A673 (cell line): Measurements from ENCODE around the gene SMC4. TPM values are rescaled to one million over a fixed set of nuclear protein-coding genes. Genes with fewer than 3 reads are reported as not detected.

Experiments
- BruUV-seq: library from RNA; stranded (reverse); fragments of 400-500 nt; replicated peaks from 2 replicates; lab custom pipeline; 2021; lab: Mats Ljungman, UMichigan
- CTCF ChIA-PET: fragments of 300-600 bp; sonication (Branson Sonifier 250); formaldehyde crosslinking; loops from one replicate; lab custom pipeline; 2022; ENCODE audit warnings: antibody characterized with exemption; lab: Charles Lee
- POLR2A ChIA-PET: fragments of 300-600 bp; sonication (Branson Sonifier 250); formaldehyde crosslinking; loops from one replicate; lab custom pipeline; 2022; ENCODE audit warnings: antibody characterized with exemption; ENCODE audit not compliant: low non-redundant PET; lab: Charles Lee
- DNase-seq: peaks from one replicate; pipeline ENCODE4 v3.0.0-alpha.2; 2015; ENCODE audit warnings: low spot score
- H3K27ac ChIP-seq: fragments of 200-600 bp; sonication (generic); 2 replicates; pipeline ENCODE4 v1.5.1; 2016; ENCODE audit warnings: mixed run types, low read depth, mild to moderate bottlenecking, mixed read lengths, antibody characterized with exemption, low read length; ENCODE audit not compliant: poor library complexity, severe bottlenecking
- H3K27me3 ChIP-seq: fragments of 200-600 bp; sonication (generic); replicated peaks from 2 replicates; pipeline ENCODE4 v1.6.1; 2017; ENCODE audit warnings: mixed run types, low read depth, mild to moderate bottlenecking, mixed read lengths, antibody characterized with exemption, low read length; ENCODE audit not compliant: insufficient read depth, poor library complexity
- H3K36me3 ChIP-seq: fragments of 200-600 bp; sonication (generic); 2 replicates; pipeline ENCODE4 v1.6.1; 2016; ENCODE audit warnings: mixed run types, mild to moderate bottlenecking, mixed read lengths, antibody characterized with exemption, low read length; ENCODE audit not compliant: insufficient read depth, poor library complexity, severe bottlenecking
- H3K4me1 ChIP-seq: fragments of 200-600 bp; sonication (generic); 2 replicates; pipeline ENCODE4 v1.6.1; 2017; ENCODE audit warnings: mixed run types, mild to moderate bottlenecking, mixed read lengths, antibody characterized with exemption, low read length; ENCODE audit not compliant: insufficient read depth, poor library complexity, severe bottlenecking
- H3K4me3 ChIP-seq: fragments of 200-600 bp; sonication (generic); 2 replicates; pipeline ENCODE4 v1.5.1; 2016; ENCODE audit warnings: low read depth, mixed run types, mild to moderate bottlenecking, mixed read lengths, low read length; ENCODE audit not compliant: poor library complexity, severe bottlenecking
- H3K9me3 ChIP-seq: fragments of 200-600 bp; sonication (generic); 2 replicates; pipeline ENCODE4 v1.6.1; 2016; ENCODE audit warnings: mixed run types, low read depth, mild to moderate bottlenecking, mixed read lengths, antibody characterized with exemption, low read length; ENCODE audit not compliant: poor library complexity, severe bottlenecking
- EZH2 ChIP-seq: fragments of 200-600 bp; sonication (generic); IDR thresholded peaks from 2 replicates; pipeline ENCODE4 v1.6.1; 2017; ENCODE audit warnings: borderline replicate concordance, low read depth, mild to moderate bottlenecking, mixed read lengths, antibody characterized with exemption, low read length; ENCODE audit not compliant: poor library complexity, severe bottlenecking
- intact Hi-C: fragments of 100-400 bp; cut with micrococcal nuclease; formaldehyde crosslinking; loops from one replicate; pipeline ENCODE4 v1.10.0; 2022; ENCODE audit not compliant: unreplicated experiment
- total RNA-seq: library from RNA; stranded (reverse); gene quantifications from 2 replicates; pipeline ENCODE4 v1.2.3, GENCODE V29; 2021
- TF ChIP-seq, protein P1 (sequence below): fragments of 300-800, 200-600 bp; sonication (generic); conservative IDR thresholded peaks from 2 replicates; pipeline ENCODE4 v1.5.1; 2017; ENCODE audit warnings: low read depth, mild to moderate bottlenecking, antibody characterized with exemption, low read length, moderate library complexity, mixed read lengths

The SMC4 gene
- total RNA-seq, 1 experiment from 2014 or later = 209 TPM

DNA sequence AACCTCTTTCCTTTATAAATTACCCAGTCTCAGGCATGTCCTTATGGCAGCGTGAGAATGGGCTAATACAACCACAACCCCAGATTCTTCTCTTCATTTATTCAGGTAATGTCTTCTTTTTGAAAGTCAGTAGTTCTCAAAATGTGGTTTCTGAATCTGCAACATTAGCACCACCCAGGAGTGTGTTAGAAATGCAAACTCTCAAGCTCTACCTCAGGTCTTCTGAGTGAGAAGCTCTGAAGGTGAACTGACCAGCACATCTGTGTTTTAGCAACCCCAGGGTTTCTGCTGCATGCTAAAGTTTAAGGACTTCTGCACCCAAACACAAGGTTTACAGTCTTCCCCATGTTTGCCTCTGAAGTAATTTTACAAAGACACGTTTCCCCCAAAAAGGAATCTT lies 72.4 kb downstream of the SMC4 start:
- ChIA-PET CTCF (no interaction called here), POLR2A (no interaction called here)
- Histone ChIP-seq H3K9me3 (no peaks in the 10 kb centered on the region), H3K27me3 (no peaks in the 10 kb centered on the region), H3K4me3 (no peak overlapping the region), H3K4me1 (no peaks in the 10 kb centered on the region), H3K27ac (no peak overlapping the region), H3K36me3 (no peaks in the 10 kb centered on the region)
- DNase-seq = no peak
- intact Hi-C loops = no loop called here
- no TSS peak for BruUV-seq
- TF ChIP-seq EZH2 = no peak
- TF ChIP-seq, protein P1, sequence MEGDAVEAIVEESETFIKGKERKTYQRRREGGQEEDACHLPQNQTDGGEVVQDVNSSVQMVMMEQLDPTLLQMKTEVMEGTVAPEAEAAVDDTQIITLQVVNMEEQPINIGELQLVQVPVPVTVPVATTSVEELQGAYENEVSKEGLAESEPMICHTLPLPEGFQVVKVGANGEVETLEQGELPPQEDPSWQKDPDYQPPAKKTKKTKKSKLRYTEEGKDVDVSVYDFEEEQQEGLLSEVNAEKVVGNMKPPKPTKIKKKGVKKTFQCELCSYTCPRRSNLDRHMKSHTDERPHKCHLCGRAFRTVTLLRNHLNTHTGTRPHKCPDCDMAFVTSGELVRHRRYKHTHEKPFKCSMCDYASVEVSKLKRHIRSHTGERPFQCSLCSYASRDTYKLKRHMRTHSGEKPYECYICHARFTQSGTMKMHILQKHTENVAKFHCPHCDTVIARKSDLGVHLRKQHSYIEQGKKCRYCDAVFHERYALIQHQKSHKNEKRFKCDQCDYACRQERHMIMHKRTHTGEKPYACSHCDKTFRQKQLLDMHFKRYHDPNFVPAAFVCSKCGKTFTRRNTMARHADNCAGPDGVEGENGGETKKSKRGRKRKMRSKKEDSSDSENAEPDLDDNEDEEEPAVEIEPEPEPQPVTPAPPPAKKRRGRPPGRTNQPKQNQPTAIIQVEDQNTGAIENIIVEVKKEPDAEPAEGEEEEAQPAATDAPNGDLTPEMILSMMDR = no peak

DNA sequence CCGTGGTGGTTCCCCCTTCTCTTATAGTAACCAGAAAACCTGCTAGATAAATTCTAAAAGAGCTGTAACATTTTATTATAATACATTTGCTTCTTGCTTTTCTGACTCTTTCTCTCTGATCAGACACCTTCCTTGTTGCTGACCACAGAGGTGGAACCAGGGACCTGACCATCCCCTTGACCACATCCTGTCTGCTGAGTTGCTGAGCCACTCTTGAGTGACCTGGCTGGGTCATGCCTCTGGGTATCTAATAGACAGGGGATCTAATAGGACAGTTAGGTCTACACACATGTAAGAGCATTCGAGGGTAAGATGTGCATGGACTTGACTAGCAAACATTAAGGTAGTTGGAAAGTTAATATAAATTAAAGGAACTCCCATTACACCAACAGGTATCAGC lies 72.9 kb downstream of the SMC4 start:
- intact Hi-C loops = no loop called here
- no peaks in the 10 kb centered on the region for H3K9me3 ChIP-seq
- ChIA-PET POLR2A (no interaction called here), CTCF (no interaction called here)
- H3K27me3 ChIP-seq = no peaks in the 10 kb centered on the region
- no peak overlapping the region for H3K27ac ChIP-seq
- BruUV-seq = no TSS peak
- DNase-seq = no peak
- H3K4me1 ChIP-seq = no peaks in the 10 kb centered on the region
- H3K4me3 ChIP-seq = no peak overlapping the region
- no peaks in the 10 kb centered on the region for H3K36me3 ChIP-seq
- no peak for TF ChIP-seq EZH2
- TF ChIP-seq, protein P1 = no peak

DNA sequence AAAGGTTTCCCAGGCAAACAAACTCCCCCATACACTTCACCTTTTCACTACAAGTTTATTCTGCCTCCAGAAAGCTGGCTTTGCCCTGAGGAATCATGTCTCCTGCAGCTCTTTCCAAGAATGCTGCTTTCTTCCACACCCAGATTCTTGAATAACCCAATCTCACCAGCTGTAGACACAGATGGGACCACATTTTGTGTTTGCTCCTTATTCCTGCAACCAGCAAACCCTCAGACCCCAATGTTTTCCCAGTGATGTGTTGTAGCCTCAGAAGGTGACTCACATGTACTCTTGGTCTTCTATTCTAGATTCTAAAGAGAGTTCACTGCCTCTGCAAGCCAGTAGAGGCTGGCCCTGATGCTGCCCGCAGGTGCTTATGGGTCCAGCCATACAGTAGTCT lies 73.8 kb downstream of the SMC4 start:
- Histone ChIP-seq H3K4me1 (no peaks in the 10 kb centered on the region), H3K9me3 (no peaks in the 10 kb centered on the region), H3K4me3 (no peak overlapping the region), H3K36me3 (no peaks in the 10 kb centered on the region), H3K27ac (no peak overlapping the region), H3K27me3 (no peaks in the 10 kb centered on the region)
- DNase-seq = no peak
- intact Hi-C loops = no loop called here
- no peak for TF ChIP-seq EZH2
- TF ChIP-seq, protein P1 = no peak
- CTCF ChIA-PET = no interaction called here
- POLR2A ChIA-PET = no interaction called here
- BruUV-seq = no TSS peak
